Measurements from ENCODE around the gene RAX2. TPM values are rescaled to one million over a fixed set of nuclear protein-coding genes. Genes with fewer than 3 reads are reported as not detected.
"Not testable (repeated sequence)": the region's sequence is repeated elsewhere in the genome, so short reads cannot be mapped to it uniquely, and the experiment has no call there.

The RAX2 gene
- total RNA-seq, result not detected
- long read RNA-seq, donor 1, result 0 reads
- long read RNA-seq, donor 2, result 0 reads

GRCh38 chr19:3771906-3772455 lies at the start of gene RAX2:
RAX2 (minus strand) TSS chr19:3772228; CDS start chr19:3771742, 486 bp downstream.
- no peak for DNase-seq (ENCODE audit: low spot score)
- intact Hi-C loops (cut with DNase I), result no loop called here

- intact Hi-C loops (cut with DNase I), result no loop called here
- DNase-seq (ENCODE audit: low spot score), result no peak
These were observed 49.1 kb upstream of the RAX2 start for GRCh38 chr19:3821156-3821555.

GRCh38 chr19:3819989-3820388 lies 48.0 kb upstream of the RAX2 start:
- DNase-seq (ENCODE audit: low spot score), result no peak
- intact Hi-C loops (cut with DNase I), result loop anchor here in 1 of 2 donors (5.0 kb wide), 1 partner anchor 592 kb away; no protein-coding TSS in a partner anchor

- no peak for DNase-seq (ENCODE audit: low spot score)
- intact Hi-C loops (cut with DNase I), result loop anchor here in 1 of 2 donors (5.0 kb wide), 1 partner anchor 593 kb away; no protein-coding TSS in a partner anchor
These were observed 46.9 kb upstream of the RAX2 start for GRCh38 chr19:3818918-3819317.

- intact Hi-C loops (cut with DNase I), result loop anchor here in 1 of 2 donors (5.0 kb wide), 1 partner anchor 594 kb away; no protein-coding TSS in a partner anchor
- no peak for DNase-seq (ENCODE audit: low spot score)
These were observed 46.4 kb upstream of the RAX2 start for GRCh38 chr19:3818466-3818865.

- intact Hi-C loops (cut with DNase I), result loop anchor here in 1 of 2 donors (5.0 kb wide), 1 partner anchor 595 kb away; no protein-coding TSS in a partner anchor
These were observed 45.7 kb upstream of the RAX2 start for GRCh38 chr19:3817761-3818160.

GRCh38 chr19:3816566-3817218 lies 44.7 kb upstream of the RAX2 start:
- intact Hi-C loops (cut with DNase I), result loop anchor here in 1 of 2 donors (5.0 kb wide), 1 partner anchor 596 kb away; no protein-coding TSS in a partner anchor
- peak; percentile 73 for DNase-seq (ENCODE audit: low spot score)

More at GRCh38 chr19:3817761-3818160, 45.7 kb upstream of the RAX2 start:
- DNase-seq (ENCODE audit: low spot score), result no peak

- not testable (repeated sequence) for DNase-seq (ENCODE audit: low spot score)
- intact Hi-C loops (cut with DNase I), result loop anchor here in 1 of 2 donors (5.0 kb wide), 1 partner anchor 596 kb away; no protein-coding TSS in a partner anchor
These were observed 44.1 kb upstream of the RAX2 start for GRCh38 chr19:3816148-3816547.

GRCh38 chr19:3814648-3815047 lies 42.6 kb upstream of the RAX2 start:
- intact Hi-C loops (cut with DNase I), result loop anchor here in 1 of 2 donors (5.0 kb wide), 1 partner anchor 598 kb away; no protein-coding TSS in a partner anchor
- no peak for DNase-seq (ENCODE audit: low spot score)

- intact Hi-C loops (cut with DNase I), result no loop called here
- DNase-seq (ENCODE audit: low spot score), result no peak
These were observed 41.7 kb upstream of the RAX2 start for GRCh38 chr19:3813473-3814392.

GRCh38 chr19:3810708-3811355 lies 38.8 kb upstream of the RAX2 start:
- intact Hi-C loops (cut with DNase I), result no loop called here
- DNase-seq (ENCODE audit: low spot score), result no peak

GRCh38 chr19:3809881-3810707 lies 38.1 kb upstream of the RAX2 start:
- intact Hi-C loops (cut with DNase I), result no loop called here
- no peak for DNase-seq (ENCODE audit: low spot score)

GRCh38 chr19:3808420-3809143 lies 36.6 kb upstream of the RAX2 start:
- DNase-seq (ENCODE audit: low spot score), result no peak
- intact Hi-C loops (cut with DNase I), result no loop called here

GRCh38 chr19:3807574-3808354 lies 35.7 kb upstream of the RAX2 start:
- intact Hi-C loops (cut with DNase I), result no loop called here

GRCh38 chr19:3807131-3807480 lies 35.1 kb upstream of the RAX2 start:
- no peak for DNase-seq (ENCODE audit: low spot score)
- intact Hi-C loops (cut with DNase I), result no loop called here

More at GRCh38 chr19:3807574-3808354, 35.7 kb upstream of the RAX2 start:
- DNase-seq (ENCODE audit: low spot score), result no peak

- DNase-seq (ENCODE audit: low spot score), result no peak
- intact Hi-C loops (cut with DNase I), result no loop called here
These were observed 33.8 kb upstream of the RAX2 start for GRCh38 chr19:3805859-3806258.

- DNase-seq (ENCODE audit: low spot score), result no peak
- intact Hi-C loops (cut with DNase I), result no loop called here
These were observed 32.4 kb upstream of the RAX2 start for GRCh38 chr19:3804429-3804828.
